Esophagus muscularis mucosa (tissue), 4 donors: Measurements from ENCODE around the gene CELF4. TPM values are rescaled to one million over a fixed set of nuclear protein-coding genes. Genes with fewer than 3 reads are reported as not detected.

Source experiments
- DNase-seq: peaks from one replicate; pipeline ENCODE4 v3.0.0-alpha.2; 2017; ENCODE audit errors: extremely low spot score
- H3K27ac ChIP-seq, 4 donors: fragments of 200-600 bp; sonication (generic); replicated peaks in 1 of 4; 1 replicate in 3 of 4; 2 replicates in 1 of 4; pipeline ENCODE4 v1.5.1; 2016 to 2019; ENCODE audit warnings: mild to moderate bottlenecking in 1 of 4
- H3K27me3 ChIP-seq, 4 donors: fragments of 200-600 bp; sonication (generic); one replicate each; pipeline versions ENCODE4 v1.5.1 to v1.6.0; 2016 to 2019
- H3K36me3 ChIP-seq, 4 donors: fragments of 200-600 bp; sonication (generic); one replicate each; pipeline ENCODE4 v1.5.1; 2016 to 2019
- H3K4me1 ChIP-seq, 4 donors: fragments of 200-600 bp; sonication (generic); one replicate each; pipeline ENCODE4 v1.5.1; 2016 to 2019
- H3K4me3 ChIP-seq, 4 donors: fragments of 200-600 bp; sonication (generic); 1 replicate in 2 of 4; 2 replicates in 2 of 4; pipeline ENCODE4 v1.5.1; 2016 to 2019; ENCODE audit warnings: mild to moderate bottlenecking in 4 of 4, moderate library complexity in 1 of 4
- H3K9me3 ChIP-seq, 4 donors: fragments of 200-600 bp; sonication (generic); 1 replicate in 3 of 4; 2 replicates in 1 of 4; pipeline ENCODE4 v1.5.1; 2016 to 2019
- CTCF ChIP-seq, 3 experiments: fragments of 200-600 bp in 2 of 3; fragments of 450-650 bp in 1 of 3; sonication (generic) in 2 of 3; IDR thresholded peaks; one replicate each; pipeline ENCODE4 v1.5.1; 2017 to 2019; ENCODE audit warnings: antibody characterized with exemption in 3 of 3, mild to moderate bottlenecking in 2 of 3, moderate library complexity in 1 of 3
- EP300 ChIP-seq: sonication (generic); formaldehyde crosslinking; IDR thresholded peaks from one replicate; pipeline ENCODE4 v1.6.1; 2017; ENCODE audit warnings: antibody characterized with exemption
- POLR2A ChIP-seq: fragments of 450-650 bp; IDR thresholded peaks from one replicate; pipeline ENCODE4 v1.6.1; 2017; ENCODE audit warnings: antibody characterized with exemption, moderate library complexity, mild to moderate bottlenecking, low read depth
- POLR2AphosphoS5 ChIP-seq, 2 donors: sonication (generic); formaldehyde crosslinking; IDR thresholded peaks; one replicate each; pipeline ENCODE4 v1.6.1; 2017; ENCODE audit warnings: antibody characterized with exemption in 2 of 2
- whole genome bisulfite sequencing: methylation state at CpG from one replicate; pipeline ENCODE4 v1.1.5; 2018; 5-methylcytosine and 5-hydroxymethylcytosine counted together
- intact Hi-C: fragments of 100-400 bp; cut with DNase I; formaldehyde crosslinking; loops from one replicate; pipeline ENCODE4 v1.15.1; 2023
- total RNA-seq, 4 donors: library from RNA; depleted of rRNA; stranded (reverse); fragments of >200 nt; gene quantifications; one replicate each; pipeline versions ENCODE4 v1.1.0 to v1.2.1, GENCODE V29; 2016

Gene CELF4
- total RNA-seq, 4 donors from 2014 or later: 0.86 to 1.8 (median 1.7) TPM

- H3K36me3 ChIP-seq: no peaks in the 10 kb centered on the region
- H3K4me3 ChIP-seq: no peak overlapping the region
- DNase-seq: no peak
- no peaks in the 10 kb centered on the region for H3K9me3 ChIP-seq
- intact Hi-C loops: no loop called here
- H3K27ac ChIP-seq: no peak overlapping the region
- WGBS: 90% methylated on average over 9 of the region's 10 CpGs
- H3K27me3 ChIP-seq: peaks cover 0 to 55% (median 0%) of the 10 kb centered on the region in 4 donors
- H3K4me1 ChIP-seq: no peaks in the 10 kb centered on the region
- TF ChIP-seq POLR2AphosphoS5 (IDR thresholded peaks at IDR 0.05): no peak
- no peak for TF ChIP-seq EP300
- TF ChIP-seq CTCF (IDR thresholded peaks at IDR 0.05): no peak
- TF ChIP-seq POLR2A: no peak
Measured at GRCh38 chr18:37550118-37550875, 15.3 kb downstream of the CELF4 start.

GRCh38 chr18:37548679-37549289, 16.8 kb downstream of the CELF4 start:
- H3K27ac ChIP-seq: no peak overlapping the region
- H3K4me1 ChIP-seq: no peaks in the 10 kb centered on the region
- H3K27me3 ChIP-seq: peaks cover 0 to 64% (median 0%) of the 10 kb centered on the region in 4 donors
- TF ChIP-seq EP300 (no peak), POLR2A (no peak), POLR2AphosphoS5 (IDR thresholded peaks at IDR 0.05) (no peak), CTCF (IDR thresholded peaks at IDR 0.05) (no peak)
- no peak for DNase-seq
- intact Hi-C loops: no loop called here
- H3K9me3 ChIP-seq: no peaks in the 10 kb centered on the region
- no peaks in the 10 kb centered on the region for H3K36me3 ChIP-seq
- WGBS: 78% methylated on average over 9 of the region's 12 CpGs
- H3K4me3 ChIP-seq: no peak overlapping the region

DNA sequence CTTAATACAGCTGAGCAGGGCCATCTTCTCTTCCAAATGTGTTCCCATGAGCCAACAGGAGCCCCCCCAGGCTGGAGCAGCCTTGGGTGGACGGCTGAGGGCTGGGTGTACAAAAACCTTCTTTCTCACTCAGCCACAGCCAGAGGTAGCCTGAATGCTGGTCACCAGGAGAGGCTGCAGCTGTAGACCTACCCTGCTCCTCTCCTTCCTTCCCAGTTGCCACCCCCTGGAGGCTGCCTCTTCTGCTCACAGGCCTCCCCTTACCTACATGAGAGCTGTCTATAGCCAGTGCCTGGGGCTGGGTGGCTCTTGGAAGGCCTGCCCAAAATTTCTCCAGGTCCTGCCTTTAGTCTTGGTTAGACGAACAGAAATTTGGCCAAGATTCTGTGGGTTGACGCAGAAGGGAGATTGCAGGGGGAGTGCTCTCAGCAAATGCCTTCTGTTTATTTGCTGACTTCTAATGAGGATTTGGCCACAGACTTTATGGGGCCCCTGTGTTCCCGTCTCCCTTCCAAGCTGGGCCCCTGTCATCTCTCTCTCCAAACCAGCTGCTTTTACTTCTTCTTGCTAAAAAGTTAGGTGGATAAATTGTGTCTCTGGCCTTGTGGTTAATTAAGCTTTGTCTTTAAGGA, 18.3 kb downstream of the CELF4 start:
- Histone ChIP-seq H3K4me1 (no peaks in the 10 kb centered on the region), H3K36me3 (no peaks in the 10 kb centered on the region), H3K27ac (no peak overlapping the region), H3K27me3 (peaks cover 0 to 66% (median 0%) of the 10 kb centered on the region in 4 donors), H3K9me3 (no peaks in the 10 kb centered on the region), H3K4me3 (no peak overlapping the region)
- no peak for DNase-seq
- TF ChIP-seq CTCF (IDR thresholded peaks at IDR 0.05) (no peak), POLR2A (no peak), EP300 (no peak), POLR2AphosphoS5 (IDR thresholded peaks at IDR 0.05) (no peak)
- intact Hi-C loops: no loop called here
- WGBS: 68% methylated on average over 4 of the region's 4 CpGs

- intact Hi-C loops: no loop called here
- H3K9me3 ChIP-seq: no peaks in the 10 kb centered on the region
- TF ChIP-seq POLR2AphosphoS5 (IDR thresholded peaks at IDR 0.05): no peak
- no peak for TF ChIP-seq CTCF (IDR thresholded peaks at IDR 0.05)
- TF ChIP-seq EP300: no peak
- TF ChIP-seq POLR2A: no peak
- no peaks in the 10 kb centered on the region for H3K4me1 ChIP-seq
- 80% methylated on average over 3 of the region's 4 CpGs for WGBS
- H3K27ac ChIP-seq: no peak overlapping the region
- DNase-seq: no peak
- H3K27me3 ChIP-seq: peaks cover 0 to 65% (median 0%) of the 10 kb centered on the region in 4 donors
- no peaks in the 10 kb centered on the region for H3K36me3 ChIP-seq
- no peak overlapping the region for H3K4me3 ChIP-seq
Measured at GRCh38 chr18:37546651-37547050, 18.9 kb downstream of the CELF4 start.
